Measurements from ENCODE around the gene SVIL.

SVIL gene

DNA sequence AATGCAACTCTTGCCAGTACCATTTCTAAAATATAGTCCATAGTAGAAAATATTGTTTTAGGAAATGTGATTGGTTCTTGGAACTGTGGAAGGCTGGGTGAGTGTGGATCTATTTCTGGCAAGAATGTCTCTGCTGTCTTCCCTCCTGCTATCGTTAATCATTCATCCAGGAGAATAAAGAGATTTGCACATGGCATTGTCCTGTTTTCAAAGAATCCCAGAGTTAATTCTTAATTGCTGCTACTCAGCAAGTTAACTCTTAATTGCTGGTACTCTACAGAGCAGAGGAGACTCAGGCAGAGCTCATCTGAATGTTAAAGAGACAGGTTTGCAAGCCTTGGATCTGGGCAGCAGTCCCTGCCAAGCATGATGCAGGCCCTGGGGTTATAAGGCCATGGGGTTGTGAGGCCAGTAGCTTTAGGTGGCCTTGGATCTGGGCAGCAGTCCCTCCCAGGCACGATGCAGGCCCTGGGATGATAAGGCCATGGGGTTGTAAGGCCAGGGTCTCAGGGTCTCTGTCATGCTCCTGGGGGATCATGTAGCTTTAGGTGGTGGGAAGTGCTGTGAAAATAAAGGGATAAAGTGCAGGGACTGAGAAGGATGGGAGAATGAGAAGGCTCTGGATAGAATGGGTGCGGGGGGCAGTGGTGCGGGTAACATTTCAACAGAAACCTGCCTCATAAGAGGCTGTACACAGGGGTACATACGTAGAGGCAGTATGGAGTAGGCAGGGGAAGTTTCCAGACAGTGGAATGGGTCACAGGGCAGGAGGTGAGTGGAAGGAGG is 162.3 kb downstream of the SVIL start:
- Histone ChIP-seq H2AFZ (ENCODE audit: low read length) (no peak overlapping the region), H3K4me1 (ENCODE audit: low read length) (no peaks in the 10 kb centered on the region), H3K79me2 (ENCODE audit: low read length) (no peaks in the 10 kb centered on the region), H3K27me3 (replicated peaks; ENCODE audit: insufficient read depth, low read length) (no peaks in the 10 kb centered on the region), H3K27ac (ENCODE audit: low read length) (no peak overlapping the region), H3K9ac (ENCODE audit: low read length) (no peak overlapping the region), H3K9me2 (replicated peaks; ENCODE audit: insufficient read depth, low read length) (no peaks in the 10 kb centered on the region), H3K9me3 (replicated peaks; ENCODE audit: insufficient read depth, low read length) (no peaks in the 10 kb centered on the region), H4K20me1 (ENCODE audit: insufficient read depth, low read length) (no peaks in the 10 kb centered on the region), H3F3A (ENCODE audit: insufficient read depth, low read length) (no peaks in the 10 kb centered on the region), H3K4me3 (ENCODE audit: low read length) (no peak overlapping the region), H3K36me3 (replicated peaks; ENCODE audit: insufficient read depth, low read length) (no peaks in the 10 kb centered on the region), H3K4me2 (ENCODE audit: low read depth, low read length) (no peak overlapping the region)
- TF ChIP-seq, protein P1, sequence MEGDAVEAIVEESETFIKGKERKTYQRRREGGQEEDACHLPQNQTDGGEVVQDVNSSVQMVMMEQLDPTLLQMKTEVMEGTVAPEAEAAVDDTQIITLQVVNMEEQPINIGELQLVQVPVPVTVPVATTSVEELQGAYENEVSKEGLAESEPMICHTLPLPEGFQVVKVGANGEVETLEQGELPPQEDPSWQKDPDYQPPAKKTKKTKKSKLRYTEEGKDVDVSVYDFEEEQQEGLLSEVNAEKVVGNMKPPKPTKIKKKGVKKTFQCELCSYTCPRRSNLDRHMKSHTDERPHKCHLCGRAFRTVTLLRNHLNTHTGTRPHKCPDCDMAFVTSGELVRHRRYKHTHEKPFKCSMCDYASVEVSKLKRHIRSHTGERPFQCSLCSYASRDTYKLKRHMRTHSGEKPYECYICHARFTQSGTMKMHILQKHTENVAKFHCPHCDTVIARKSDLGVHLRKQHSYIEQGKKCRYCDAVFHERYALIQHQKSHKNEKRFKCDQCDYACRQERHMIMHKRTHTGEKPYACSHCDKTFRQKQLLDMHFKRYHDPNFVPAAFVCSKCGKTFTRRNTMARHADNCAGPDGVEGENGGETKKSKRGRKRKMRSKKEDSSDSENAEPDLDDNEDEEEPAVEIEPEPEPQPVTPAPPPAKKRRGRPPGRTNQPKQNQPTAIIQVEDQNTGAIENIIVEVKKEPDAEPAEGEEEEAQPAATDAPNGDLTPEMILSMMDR (IDR thresholded peaks at IDR 0.05; ENCODE audit: low read length): no peak
- TF ChIP-seq EZH2 (optimal IDR thresholded peaks at IDR 0.05; ENCODE audit: low read depth, low read length) (no peak), EZH2phosphoT487 (IDR thresholded peaks at IDR 0.05; ENCODE audit: low read length) (no peak)
- DNase-seq: no peak

DNA sequence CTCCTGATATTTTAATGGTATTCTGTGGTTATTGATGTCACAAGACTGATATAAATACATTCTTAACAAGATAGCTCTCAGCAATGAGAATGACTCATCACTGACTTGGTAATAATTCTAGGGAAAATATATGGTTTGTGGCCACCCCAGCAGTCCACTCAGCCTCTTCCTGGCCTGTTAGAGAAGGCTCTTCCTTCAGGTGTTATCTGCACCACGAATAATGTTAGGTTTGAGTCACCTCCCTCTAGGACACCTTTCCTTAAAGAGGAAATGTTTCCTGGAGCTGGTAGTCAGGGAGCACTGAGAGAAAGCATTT is 163.3 kb downstream of the SVIL start:
- no peaks in the 10 kb centered on the region for H3K4me1 ChIP-seq (ENCODE audit: low read length)
- H3K4me3 ChIP-seq (ENCODE audit: low read length): no peak overlapping the region
- H2AFZ ChIP-seq (ENCODE audit: low read length): no peak overlapping the region
- H3K27me3 ChIP-seq (replicated peaks; ENCODE audit: insufficient read depth, low read length): no peaks in the 10 kb centered on the region
- no peaks in the 10 kb centered on the region for H3K36me3 ChIP-seq (replicated peaks; ENCODE audit: insufficient read depth, low read length)
- H3K9me3 ChIP-seq (replicated peaks; ENCODE audit: insufficient read depth, low read length): no peaks in the 10 kb centered on the region
- no peaks in the 10 kb centered on the region for H3K9me2 ChIP-seq (replicated peaks; ENCODE audit: insufficient read depth, low read length)
- H3F3A ChIP-seq (ENCODE audit: insufficient read depth, low read length): no peaks in the 10 kb centered on the region
- no peak overlapping the region for H3K27ac ChIP-seq (ENCODE audit: low read length)
- TF ChIP-seq, protein P1 (IDR thresholded peaks at IDR 0.05; ENCODE audit: low read length): no peak
- TF ChIP-seq EZH2phosphoT487 (IDR thresholded peaks at IDR 0.05; ENCODE audit: low read length) (no peak), EZH2 (optimal IDR thresholded peaks at IDR 0.05; ENCODE audit: low read depth, low read length) (no peak)
- H3K4me2 ChIP-seq (ENCODE audit: low read depth, low read length): no peak overlapping the region
- H4K20me1 ChIP-seq (ENCODE audit: insufficient read depth, low read length): no peaks in the 10 kb centered on the region
- no peak for DNase-seq
- no peaks in the 10 kb centered on the region for H3K79me2 ChIP-seq (ENCODE audit: low read length)
- H3K9ac ChIP-seq (ENCODE audit: low read length): no peak overlapping the region

DNA sequence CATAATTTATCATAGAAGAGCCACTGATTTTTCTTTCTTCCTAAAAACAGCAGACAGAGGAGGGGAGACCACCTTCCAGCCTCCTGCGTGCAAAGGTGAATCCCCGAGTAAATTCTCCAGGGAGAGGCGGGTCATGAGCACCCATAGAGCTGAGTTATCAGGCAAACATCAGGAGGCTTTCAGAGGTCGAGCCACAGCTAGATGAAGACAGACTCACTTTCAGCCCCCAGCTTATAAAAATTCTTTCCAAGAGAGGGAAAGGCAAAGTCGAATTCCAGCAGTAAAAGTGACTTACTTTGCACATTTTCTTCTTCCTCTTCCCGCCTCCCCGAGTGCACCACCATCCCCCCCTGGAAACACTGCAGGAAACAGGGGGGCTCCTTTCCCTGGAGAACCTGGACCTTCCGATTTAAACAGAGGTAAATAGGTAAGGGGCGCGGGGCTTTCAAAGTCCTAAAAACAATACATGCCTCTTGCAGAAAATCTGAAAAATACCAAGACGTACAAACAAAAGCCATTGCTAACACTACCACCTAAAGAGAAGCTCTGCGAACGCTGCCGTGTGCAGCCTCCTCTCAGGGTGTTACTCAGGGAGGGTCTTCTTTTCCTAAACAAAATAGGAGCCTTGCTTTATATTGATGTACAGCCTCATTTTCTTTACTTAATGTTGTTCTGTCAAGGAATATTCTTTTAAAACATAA is 163.8 kb downstream of the SVIL start:
- H3K9me2 ChIP-seq (replicated peaks; ENCODE audit: insufficient read depth, low read length): no peaks in the 10 kb centered on the region
- DNase-seq: no peak
- no peaks in the 10 kb centered on the region for H3K27me3 ChIP-seq (replicated peaks; ENCODE audit: insufficient read depth, low read length)
- no peaks in the 10 kb centered on the region for H4K20me1 ChIP-seq (ENCODE audit: insufficient read depth, low read length)
- no peak overlapping the region for H2AFZ ChIP-seq (ENCODE audit: low read length)
- no peaks in the 10 kb centered on the region for H3K9me3 ChIP-seq (replicated peaks; ENCODE audit: insufficient read depth, low read length)
- H3K36me3 ChIP-seq (replicated peaks; ENCODE audit: insufficient read depth, low read length): no peaks in the 10 kb centered on the region
- H3K9ac ChIP-seq (ENCODE audit: low read length): no peak overlapping the region
- no peaks in the 10 kb centered on the region for H3K79me2 ChIP-seq (ENCODE audit: low read length)
- H3K4me3 ChIP-seq (ENCODE audit: low read length): no peak overlapping the region
- no peak overlapping the region for H3K4me2 ChIP-seq (ENCODE audit: low read depth, low read length)
- no peaks in the 10 kb centered on the region for H3F3A ChIP-seq (ENCODE audit: insufficient read depth, low read length)
- no peaks in the 10 kb centered on the region for H3K4me1 ChIP-seq (ENCODE audit: low read length)
- no peak overlapping the region for H3K27ac ChIP-seq (ENCODE audit: low read length)
- TF ChIP-seq EZH2 (optimal IDR thresholded peaks at IDR 0.05; ENCODE audit: low read depth, low read length) (no peak), EZH2phosphoT487 (IDR thresholded peaks at IDR 0.05; ENCODE audit: low read length) (no peak)
- TF ChIP-seq, protein P1 (IDR thresholded peaks at IDR 0.05; ENCODE audit: low read length): no peak

All from MM.1S (cell line).